Endothelial cell (in vitro differentiated cells): ENCODE measurements around the gene FOXN4. TPM values are rescaled to one million over a fixed set of nuclear protein-coding genes. Genes with fewer than 3 reads are reported as not detected.

Source experiments
- DNase-seq: peaks from one replicate; pipeline ENCODE4 v3.0.0; 2021; ENCODE audit warnings: low spot score
- H3K27ac Mint-ChIP-seq: one replicate; pipeline ENCODE4 v1.8.0; 2021; ENCODE audit warnings: mixed read lengths, inconsistent platforms; ENCODE audit not compliant: unreplicated experiment
- H3K27me3 Mint-ChIP-seq: one replicate; pipeline ENCODE4 v1.8.0; 2021; ENCODE audit warnings: mild to moderate bottlenecking, moderate library complexity, mixed read lengths, inconsistent platforms; ENCODE audit not compliant: unreplicated experiment
- H3K36me3 Mint-ChIP-seq: one replicate; pipeline ENCODE4 v1.8.0; 2021; ENCODE audit warnings: mild to moderate bottlenecking, low read depth, mixed read lengths, inconsistent platforms; ENCODE audit not compliant: unreplicated experiment
- H3K4me1 Mint-ChIP-seq: one replicate; pipeline ENCODE4 v1.8.0; 2021; ENCODE audit warnings: mild to moderate bottlenecking, mixed read lengths, inconsistent platforms; ENCODE audit not compliant: unreplicated experiment
- H3K4me3 Mint-ChIP-seq: one replicate; pipeline ENCODE4 v1.8.0; 2021; ENCODE audit warnings: mild to moderate bottlenecking, mixed read lengths, inconsistent platforms; ENCODE audit not compliant: unreplicated experiment
- H3K9me3 Mint-ChIP-seq: one replicate; pipeline ENCODE4 v1.8.0; 2021; ENCODE audit warnings: mixed read lengths, inconsistent platforms; ENCODE audit not compliant: unreplicated experiment
- CTCF ChIP-seq: fragments of 200-600 bp; sonication (generic); IDR thresholded peaks from one replicate; pipeline ENCODE4 v1.5.0; 2021; ENCODE audit warnings: antibody characterized with exemption; ENCODE audit not compliant: unreplicated experiment
- total RNA-seq: library from RNA; stranded (reverse); fragmentation: NEBNext Ultra II Directional; extraction: Animal tissue kit (Norgen Biotek cat#: 25700); gene quantifications from one replicate; pipeline ENCODE4 v1.2.1, GENCODE V29; 2021; ENCODE audit not compliant: unreplicated experiment

The FOXN4 gene
- total RNA-seq, 1 donor from 2014 or later: not detected

DNA sequence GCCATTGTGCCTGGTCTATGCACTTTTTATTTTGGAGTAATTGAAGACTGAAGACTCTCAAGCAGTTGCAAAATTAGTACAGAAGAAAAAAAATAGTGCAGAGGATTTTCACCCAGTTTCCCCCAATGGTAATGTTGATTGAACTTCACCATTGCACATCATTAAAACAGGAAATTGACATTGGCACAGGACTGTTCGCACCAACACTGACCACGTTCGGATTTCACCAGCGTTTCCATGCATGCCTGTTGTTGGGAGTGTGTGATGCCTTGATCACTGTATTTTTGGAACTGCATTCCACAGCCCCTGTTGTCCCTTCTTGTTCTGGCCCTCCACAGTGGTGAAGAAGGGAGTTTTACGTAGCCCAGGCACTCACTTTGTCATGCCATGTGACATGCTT, 67.1 kb downstream of the FOXN4 start:
- no peak for DNase-seq
- Mint-ChIP-seq H3K4me3 (no peak overlapping the region), H3K36me3 (no peaks in the 10 kb centered on the region), H3K27me3 (peaks cover 2% of the 10 kb centered on the region), H3K27ac (no peak overlapping the region), H3K9me3 (no peaks in the 10 kb centered on the region), H3K4me1 (peaks cover 6% of the 10 kb centered on the region)
- TF ChIP-seq CTCF: no peak

DNA sequence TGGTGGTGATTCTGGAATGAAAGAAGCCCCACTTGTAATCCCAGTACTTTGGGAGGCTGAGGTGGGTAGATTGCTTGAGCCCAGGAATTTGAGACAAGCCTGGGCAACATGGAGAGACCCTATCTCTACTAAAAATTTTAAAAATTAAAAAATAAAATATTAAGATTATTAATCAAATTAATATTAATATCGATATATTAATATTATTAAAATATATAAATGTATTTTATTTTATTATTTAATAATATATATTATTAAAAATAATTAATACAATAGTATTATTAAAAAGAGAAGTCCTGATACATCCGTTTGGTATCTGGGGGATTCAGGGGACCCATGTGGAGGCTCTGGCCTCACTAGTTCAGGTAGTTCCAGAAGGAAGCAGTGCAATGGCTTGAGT, 68.7 kb downstream of the FOXN4 start:
- Mint-ChIP-seq H3K4me1 (peaks cover 6% of the 10 kb centered on the region), H3K36me3 (no peaks in the 10 kb centered on the region), H3K9me3 (no peaks in the 10 kb centered on the region), H3K4me3 (no peak overlapping the region), H3K27ac (no peak overlapping the region), H3K27me3 (peaks cover 2% of the 10 kb centered on the region)
- TF ChIP-seq CTCF: no peak
- no peak for DNase-seq

GRCh38 chr12:109239691-109240090, 69.4 kb downstream of the FOXN4 start:
- H3K4me3 Mint-ChIP-seq: no peak overlapping the region
- no peak overlapping the region for H3K27ac Mint-ChIP-seq
- TF ChIP-seq CTCF: no peak
- no peaks in the 10 kb centered on the region for H3K27me3 Mint-ChIP-seq
- no peaks in the 10 kb centered on the region for H3K9me3 Mint-ChIP-seq
- DNase-seq: no peak
- H3K36me3 Mint-ChIP-seq: no peaks in the 10 kb centered on the region
- peaks cover 6% of the 10 kb centered on the region for H3K4me1 Mint-ChIP-seq

GRCh38 chr12:109239179-109239578, 69.9 kb downstream of the FOXN4 start:
- Mint-ChIP-seq H3K27me3 (no peaks in the 10 kb centered on the region), H3K27ac (no peak overlapping the region), H3K9me3 (no peaks in the 10 kb centered on the region), H3K4me1 (peaks cover 4% of the 10 kb centered on the region), H3K36me3 (no peaks in the 10 kb centered on the region), H3K4me3 (no peak overlapping the region)
- TF ChIP-seq CTCF: no peak
- no peak for DNase-seq

DNA sequence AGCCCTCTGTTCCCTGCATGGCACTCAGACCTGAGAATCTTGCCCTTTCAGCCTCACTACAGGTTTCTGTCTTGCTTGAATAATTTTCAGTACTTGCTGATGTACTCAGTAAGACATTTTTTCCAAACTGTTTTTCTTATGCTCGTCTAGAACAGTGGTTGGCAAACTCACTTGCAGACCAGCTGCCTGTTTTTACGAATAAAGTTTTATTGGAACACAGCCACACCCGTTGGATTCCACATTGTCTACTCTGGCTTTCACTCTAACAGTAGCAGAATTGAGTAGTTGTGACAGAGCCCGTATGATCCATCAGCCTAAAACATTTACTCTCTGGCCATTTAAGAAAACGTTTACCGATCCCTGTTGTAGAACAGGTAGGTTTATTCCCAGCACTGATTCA, 72.8 kb downstream of the FOXN4 start:
- H3K4me3 Mint-ChIP-seq: no peak overlapping the region
- no peaks in the 10 kb centered on the region for H3K4me1 Mint-ChIP-seq
- H3K27me3 Mint-ChIP-seq: no peaks in the 10 kb centered on the region
- no peak for TF ChIP-seq CTCF
- H3K27ac Mint-ChIP-seq: no peak overlapping the region
- DNase-seq: no peak
- H3K36me3 Mint-ChIP-seq: no peaks in the 10 kb centered on the region
- H3K9me3 Mint-ChIP-seq: no peaks in the 10 kb centered on the region
